Endothelial cell of umbilical vein (primary cell): ENCODE measurements around the gene BIRC2.

Experiments used
- EZH2 ChIP-seq: IDR thresholded peaks from 2 replicates; pipeline ENCODE4 v1.6.1; 2012; ENCODE audit warnings: borderline replicate concordance, low read depth, mild to moderate bottlenecking, moderate library complexity, low read length, inconsistent platforms; ENCODE audit not compliant: severe bottlenecking
- FOS ChIP-seq: IDR thresholded peaks from 2 replicates; pipeline ENCODE4 v1.6.1; 2011; ENCODE audit warnings: mild to moderate bottlenecking, low read length, moderate library complexity, borderline replicate concordance; ENCODE audit not compliant: insufficient read depth
- GATA2 ChIP-seq: IDR thresholded peaks from 2 replicates; pipeline ENCODE4 v1.7.0; 2011; ENCODE audit warnings: low read depth, mild to moderate bottlenecking, moderate library complexity, mixed read lengths, low read length; ENCODE audit not compliant: insufficient read length, insufficient read depth
- JUN ChIP-seq: IDR thresholded peaks from 2 replicates; pipeline ENCODE4 v1.6.1; 2011; ENCODE audit warnings: borderline replicate concordance, low read depth; ENCODE audit not compliant: insufficient read length, insufficient read depth
- MYC ChIP-seq: IDR thresholded peaks from one replicate; pipeline ENCODE4 v1.6.1; 2011; ENCODE audit warnings: mild to moderate bottlenecking, low read depth, low read length
- POLR2A ChIP-seq: IDR thresholded peaks from 2 replicates; pipeline ENCODE4 v1.6.1; 2012; ENCODE audit warnings: low read depth, mild to moderate bottlenecking, control low read depth, low read length
- POLR2AphosphoS5 ChIP-seq: IDR thresholded peaks from 2 replicates; pipeline ENCODE4 v1.6.1; 2012; ENCODE audit warnings: low read depth, mild to moderate bottlenecking, control low read depth, low read length, moderate library complexity; ENCODE audit not compliant: insufficient read depth
- TF ChIP-seq, protein P1 (sequence below), 2 donors: IDR thresholded peaks; 1 replicate in 1 of 2; 2 replicates in 1 of 2; pipeline ENCODE4 v1.5.1; 2011; ENCODE audit warnings: low read length in 2 of 2, mild to moderate bottlenecking in 2 of 2, moderate library complexity in 2 of 2, control low read depth in 1 of 2, inconsistent platforms in 1 of 2, low read depth in 1 of 2; ENCODE audit not compliant: insufficient read depth in 1 of 2; ENCODE audit errors: extremely low read depth in 1 of 2
- TF ChIP-seq, protein P2 (sequence below): IDR thresholded peaks from 2 replicates; pipeline ENCODE4 v1.6.1; 2011; ENCODE audit not compliant: insufficient read depth, insufficient read length

- TF ChIP-seq, protein P1, sequence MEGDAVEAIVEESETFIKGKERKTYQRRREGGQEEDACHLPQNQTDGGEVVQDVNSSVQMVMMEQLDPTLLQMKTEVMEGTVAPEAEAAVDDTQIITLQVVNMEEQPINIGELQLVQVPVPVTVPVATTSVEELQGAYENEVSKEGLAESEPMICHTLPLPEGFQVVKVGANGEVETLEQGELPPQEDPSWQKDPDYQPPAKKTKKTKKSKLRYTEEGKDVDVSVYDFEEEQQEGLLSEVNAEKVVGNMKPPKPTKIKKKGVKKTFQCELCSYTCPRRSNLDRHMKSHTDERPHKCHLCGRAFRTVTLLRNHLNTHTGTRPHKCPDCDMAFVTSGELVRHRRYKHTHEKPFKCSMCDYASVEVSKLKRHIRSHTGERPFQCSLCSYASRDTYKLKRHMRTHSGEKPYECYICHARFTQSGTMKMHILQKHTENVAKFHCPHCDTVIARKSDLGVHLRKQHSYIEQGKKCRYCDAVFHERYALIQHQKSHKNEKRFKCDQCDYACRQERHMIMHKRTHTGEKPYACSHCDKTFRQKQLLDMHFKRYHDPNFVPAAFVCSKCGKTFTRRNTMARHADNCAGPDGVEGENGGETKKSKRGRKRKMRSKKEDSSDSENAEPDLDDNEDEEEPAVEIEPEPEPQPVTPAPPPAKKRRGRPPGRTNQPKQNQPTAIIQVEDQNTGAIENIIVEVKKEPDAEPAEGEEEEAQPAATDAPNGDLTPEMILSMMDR (IDR thresholded peaks at IDR 0.05; ENCODE audit: extremely low read depth in 1 of 2, insufficient read depth in 1 of 2, low read depth in 1 of 2, low read length in 2 of 2) = no peak
- TF ChIP-seq POLR2AphosphoS5 (no peak), POLR2A (no peak), MYC (no peak), JUN (no peak), FOS (no peak), EZH2 (no peak), GATA2 (no peak)
- TF ChIP-seq, protein P2, sequence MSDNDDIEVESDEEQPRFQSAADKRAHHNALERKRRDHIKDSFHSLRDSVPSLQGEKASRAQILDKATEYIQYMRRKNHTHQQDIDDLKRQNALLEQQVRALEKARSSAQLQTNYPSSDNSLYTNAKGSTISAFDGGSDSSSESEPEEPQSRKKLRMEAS = no peak
These were observed 29.3 kb upstream of the BIRC2 start for GRCh38 chr11:102317768-102318103.
